Ovary (tissue), 3 donors: ENCODE results near the gene TAS2R1.

Experiments
- EP300 ChIP-seq: sonication (generic); formaldehyde crosslinking; IDR thresholded peaks from one replicate; pipeline ENCODE4 v1.6.1; 2017; ENCODE audit warnings: antibody characterized with exemption
- POLR2A ChIP-seq: fragments of 450-650 bp; IDR thresholded peaks from one replicate; pipeline ENCODE4 v1.6.1; 2017; ENCODE audit warnings: antibody characterized with exemption, mild to moderate bottlenecking, moderate library complexity
- TF ChIP-seq, protein P1 (sequence below), 3 donors: fragments of 450-650 bp in 2 of 3; fragments of 200-600 bp in 1 of 3; IDR thresholded peaks; one replicate each; pipeline versions ENCODE4 v1.5.1 to v1.8.0; 2016 to 2022; ENCODE audit warnings: antibody characterized with exemption in 3 of 3, mild to moderate bottlenecking in 1 of 3
- donor health status: DM: no; HTN: no; CAD: no.

DNA sequence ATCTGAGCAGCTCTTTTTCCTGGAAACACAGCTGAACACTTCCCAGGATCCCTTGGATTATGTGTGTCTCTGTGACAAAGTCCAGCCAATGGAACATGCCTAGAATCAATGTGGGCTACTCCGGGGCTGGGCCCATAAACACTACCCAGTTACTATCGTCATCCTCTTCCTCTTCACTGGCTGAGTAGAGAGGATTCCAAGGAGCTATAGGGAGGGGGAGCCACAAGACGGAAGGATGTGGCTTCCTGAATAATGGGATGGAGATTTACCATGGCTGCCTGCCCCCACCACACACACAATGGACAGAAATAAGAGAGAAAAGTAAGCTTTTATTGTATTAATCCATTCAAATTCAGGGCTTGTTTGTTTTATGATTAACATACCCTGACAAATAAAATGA is 22.1 kb upstream of the TAS2R1 start:
- TF ChIP-seq, protein P1, sequence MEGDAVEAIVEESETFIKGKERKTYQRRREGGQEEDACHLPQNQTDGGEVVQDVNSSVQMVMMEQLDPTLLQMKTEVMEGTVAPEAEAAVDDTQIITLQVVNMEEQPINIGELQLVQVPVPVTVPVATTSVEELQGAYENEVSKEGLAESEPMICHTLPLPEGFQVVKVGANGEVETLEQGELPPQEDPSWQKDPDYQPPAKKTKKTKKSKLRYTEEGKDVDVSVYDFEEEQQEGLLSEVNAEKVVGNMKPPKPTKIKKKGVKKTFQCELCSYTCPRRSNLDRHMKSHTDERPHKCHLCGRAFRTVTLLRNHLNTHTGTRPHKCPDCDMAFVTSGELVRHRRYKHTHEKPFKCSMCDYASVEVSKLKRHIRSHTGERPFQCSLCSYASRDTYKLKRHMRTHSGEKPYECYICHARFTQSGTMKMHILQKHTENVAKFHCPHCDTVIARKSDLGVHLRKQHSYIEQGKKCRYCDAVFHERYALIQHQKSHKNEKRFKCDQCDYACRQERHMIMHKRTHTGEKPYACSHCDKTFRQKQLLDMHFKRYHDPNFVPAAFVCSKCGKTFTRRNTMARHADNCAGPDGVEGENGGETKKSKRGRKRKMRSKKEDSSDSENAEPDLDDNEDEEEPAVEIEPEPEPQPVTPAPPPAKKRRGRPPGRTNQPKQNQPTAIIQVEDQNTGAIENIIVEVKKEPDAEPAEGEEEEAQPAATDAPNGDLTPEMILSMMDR (IDR thresholded peaks at IDR 0.05), result no peak
- TF ChIP-seq POLR2A (no peak), EP300 (no peak)
